Loucy (cell line): ENCODE results near the gene SPATA33.

Source experiments
- EZH2phosphoT487 ChIP-seq: fragments of 200-600 bp; IDR thresholded peaks from 2 replicates; pipeline ENCODE4 v1.6.1; 2018; ENCODE audit warnings: antibody characterized with exemption, mild to moderate bottlenecking, moderate library complexity, borderline replicate concordance
- TF ChIP-seq, protein P1 (sequence below): fragments of 200-600 bp; sonication (generic); conservative IDR thresholded peaks from 2 replicates; pipeline ENCODE4 v1.5.1; 2014; ENCODE audit warnings: mild to moderate bottlenecking, antibody characterized with exemption, low read length

GRCh38 chr16:89695875-89696669, 38.4 kb downstream of the SPATA33 start:
- TF ChIP-seq, protein P1, sequence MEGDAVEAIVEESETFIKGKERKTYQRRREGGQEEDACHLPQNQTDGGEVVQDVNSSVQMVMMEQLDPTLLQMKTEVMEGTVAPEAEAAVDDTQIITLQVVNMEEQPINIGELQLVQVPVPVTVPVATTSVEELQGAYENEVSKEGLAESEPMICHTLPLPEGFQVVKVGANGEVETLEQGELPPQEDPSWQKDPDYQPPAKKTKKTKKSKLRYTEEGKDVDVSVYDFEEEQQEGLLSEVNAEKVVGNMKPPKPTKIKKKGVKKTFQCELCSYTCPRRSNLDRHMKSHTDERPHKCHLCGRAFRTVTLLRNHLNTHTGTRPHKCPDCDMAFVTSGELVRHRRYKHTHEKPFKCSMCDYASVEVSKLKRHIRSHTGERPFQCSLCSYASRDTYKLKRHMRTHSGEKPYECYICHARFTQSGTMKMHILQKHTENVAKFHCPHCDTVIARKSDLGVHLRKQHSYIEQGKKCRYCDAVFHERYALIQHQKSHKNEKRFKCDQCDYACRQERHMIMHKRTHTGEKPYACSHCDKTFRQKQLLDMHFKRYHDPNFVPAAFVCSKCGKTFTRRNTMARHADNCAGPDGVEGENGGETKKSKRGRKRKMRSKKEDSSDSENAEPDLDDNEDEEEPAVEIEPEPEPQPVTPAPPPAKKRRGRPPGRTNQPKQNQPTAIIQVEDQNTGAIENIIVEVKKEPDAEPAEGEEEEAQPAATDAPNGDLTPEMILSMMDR = no peak
- no peak for TF ChIP-seq EZH2phosphoT487
